Suprapubic skin (tissue), 4 donors: ENCODE data around the gene HYLS1. TPM values are rescaled to one million over a fixed set of nuclear protein-coding genes. Genes with fewer than 3 reads are reported as not detected.

Experiments used
- DNase-seq, 2 donors: peaks; one replicate each; pipeline ENCODE4 v3.0.0-alpha.2; 2019; ENCODE audit warnings: low spot score in 2 of 2
- H3K27ac ChIP-seq: fragments of 200-600 bp; sonication (generic); one replicate; pipeline ENCODE4 v1.5.1; 2019
- H3K27me3 ChIP-seq: fragments of 200-600 bp; sonication (generic); one replicate; pipeline ENCODE4 v1.5.1; 2019
- H3K36me3 ChIP-seq: fragments of 200-600 bp; sonication (generic); one replicate; pipeline ENCODE4 v1.5.1; 2019
- H3K4me1 ChIP-seq: fragments of 200-600 bp; sonication (generic); one replicate; pipeline ENCODE4 v1.5.1; 2019
- H3K4me3 ChIP-seq: fragments of 200-600 bp; sonication (generic); one replicate; pipeline ENCODE4 v1.5.1; 2019; ENCODE audit warnings: mild to moderate bottlenecking
- H3K9me3 ChIP-seq: fragments of 200-600 bp; sonication (generic); one replicate; pipeline ENCODE4 v1.5.1; 2019
- EP300 ChIP-seq: sonication (generic); formaldehyde crosslinking; IDR thresholded peaks from one replicate; pipeline ENCODE4 v1.6.1; 2017; ENCODE audit warnings: antibody characterized with exemption
- POLR2A ChIP-seq, 2 donors: fragments of 450-650 bp; IDR thresholded peaks; one replicate each; pipeline ENCODE4 v1.6.1; 2017; ENCODE audit warnings: antibody characterized with exemption in 2 of 2, mild to moderate bottlenecking in 2 of 2, moderate library complexity in 2 of 2
- POLR2AphosphoS5 ChIP-seq, 3 donors: sonication (generic); formaldehyde crosslinking; IDR thresholded peaks; one replicate each; pipeline ENCODE4 v1.6.1; 2017; ENCODE audit warnings: antibody characterized with exemption in 3 of 3
- WGBS: methylation state at CpG from one replicate; pipeline ENCODE4 v1.1.5; 2018; 5-methylcytosine and 5-hydroxymethylcytosine counted together
- total RNA-seq, 4 donors: library from RNA; depleted of rRNA; stranded (reverse); fragments of >200 nt; gene quantifications; one replicate each; pipeline ENCODE4 v1.1.0, GENCODE V29; 2016
- TF ChIP-seq, protein P1 (sequence below), 2 donors: fragments of 200-600 bp in 1 of 2; fragments of 450-650 bp in 1 of 2; sonication (generic) in 1 of 2; IDR thresholded peaks; one replicate each; pipeline ENCODE4 v1.5.1; 2016 to 2019; ENCODE audit warnings: antibody characterized with exemption in 2 of 2, mild to moderate bottlenecking in 1 of 2, moderate library complexity in 1 of 2

HYLS1 gene
- total RNA-seq, 4 donors from 2014 or later: 2.4 to 3.4 (median 3.1) TPM

DNA sequence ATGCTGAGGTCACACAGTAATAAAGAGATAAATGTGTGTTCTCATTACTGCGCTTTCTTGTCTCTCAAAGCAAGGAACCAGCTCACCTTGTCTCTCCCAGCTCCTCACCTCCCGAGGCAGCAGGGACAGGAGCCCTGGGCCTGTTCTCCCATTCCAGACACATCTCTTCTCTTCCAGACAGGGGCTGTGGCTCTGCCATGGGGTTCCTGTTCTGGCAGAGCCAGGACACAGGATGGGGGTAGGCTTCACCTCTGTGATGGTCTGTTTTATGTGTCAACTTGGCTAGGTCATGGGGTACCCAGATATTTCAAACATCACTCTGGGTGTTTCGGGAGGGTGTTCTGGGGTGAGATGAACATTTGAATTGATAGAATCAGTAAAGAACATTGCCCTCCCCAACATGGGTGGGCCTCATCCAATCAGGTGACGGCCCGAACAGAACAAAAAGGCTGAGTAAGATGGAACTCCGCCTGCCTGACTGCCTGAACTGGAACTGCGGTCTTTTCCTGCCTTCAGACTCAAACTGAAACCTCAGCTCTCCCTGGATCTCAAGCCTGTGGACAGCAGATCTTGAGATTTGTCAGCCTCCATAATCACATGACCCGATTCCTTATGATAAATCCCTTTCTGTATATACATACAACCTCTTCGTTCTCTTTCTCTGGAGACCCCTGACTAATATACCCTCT lies 56.3 kb downstream of the HYLS1 start:
- WGBS: 92% methylated on average over 9 of the region's 9 CpGs
- TF ChIP-seq, protein P1, sequence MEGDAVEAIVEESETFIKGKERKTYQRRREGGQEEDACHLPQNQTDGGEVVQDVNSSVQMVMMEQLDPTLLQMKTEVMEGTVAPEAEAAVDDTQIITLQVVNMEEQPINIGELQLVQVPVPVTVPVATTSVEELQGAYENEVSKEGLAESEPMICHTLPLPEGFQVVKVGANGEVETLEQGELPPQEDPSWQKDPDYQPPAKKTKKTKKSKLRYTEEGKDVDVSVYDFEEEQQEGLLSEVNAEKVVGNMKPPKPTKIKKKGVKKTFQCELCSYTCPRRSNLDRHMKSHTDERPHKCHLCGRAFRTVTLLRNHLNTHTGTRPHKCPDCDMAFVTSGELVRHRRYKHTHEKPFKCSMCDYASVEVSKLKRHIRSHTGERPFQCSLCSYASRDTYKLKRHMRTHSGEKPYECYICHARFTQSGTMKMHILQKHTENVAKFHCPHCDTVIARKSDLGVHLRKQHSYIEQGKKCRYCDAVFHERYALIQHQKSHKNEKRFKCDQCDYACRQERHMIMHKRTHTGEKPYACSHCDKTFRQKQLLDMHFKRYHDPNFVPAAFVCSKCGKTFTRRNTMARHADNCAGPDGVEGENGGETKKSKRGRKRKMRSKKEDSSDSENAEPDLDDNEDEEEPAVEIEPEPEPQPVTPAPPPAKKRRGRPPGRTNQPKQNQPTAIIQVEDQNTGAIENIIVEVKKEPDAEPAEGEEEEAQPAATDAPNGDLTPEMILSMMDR (IDR thresholded peaks at IDR 0.05): no peak
- TF ChIP-seq POLR2A (IDR thresholded peaks at IDR 0.05) (no peak), EP300 (no peak), POLR2AphosphoS5 (IDR thresholded peaks at IDR 0.05) (no peak)
- DNase-seq: peak in 1 of 2 donors; percentile 25

DNA sequence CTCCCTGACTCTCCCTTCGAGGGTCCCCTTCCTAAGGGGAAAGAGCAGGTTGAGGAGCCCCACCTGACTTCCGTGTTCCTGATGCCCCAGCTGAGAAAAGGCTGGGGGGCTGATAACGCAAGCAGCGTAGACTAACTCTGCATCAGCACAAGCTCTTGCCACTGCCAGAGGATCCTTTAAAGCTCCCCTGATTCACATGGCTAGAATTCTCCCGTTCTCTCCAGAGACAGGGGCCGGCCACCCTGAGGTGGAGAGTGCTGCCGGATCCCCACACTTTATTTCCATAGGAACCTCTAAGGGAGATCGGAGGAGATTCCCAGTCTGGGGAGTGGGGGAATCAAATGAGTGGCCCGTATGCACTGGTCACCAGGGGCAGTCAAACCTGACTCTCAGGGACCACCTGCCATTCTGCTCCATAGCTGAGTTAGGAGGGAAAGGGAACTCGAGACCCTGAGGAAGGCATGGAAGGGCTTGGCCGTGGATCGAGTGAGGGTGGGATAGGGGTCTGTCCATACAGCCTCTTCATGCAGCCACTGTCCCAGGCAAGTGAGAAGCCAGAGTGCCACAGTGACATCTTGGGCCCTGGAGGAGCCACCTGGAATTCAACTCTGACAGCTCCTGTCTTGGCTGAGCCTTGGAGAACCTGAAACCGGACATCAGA lies 57.0 kb downstream of the HYLS1 start:
- 95% methylated on average over 11 of the region's 13 CpGs for WGBS
- TF ChIP-seq POLR2A (IDR thresholded peaks at IDR 0.05) (no peak), POLR2AphosphoS5 (IDR thresholded peaks at IDR 0.05) (no peak), EP300 (no peak)
- TF ChIP-seq, protein P1 (IDR thresholded peaks at IDR 0.05): no peak
- DNase-seq: peak in 1 of 2 donors; percentile 44
- H3K27me3 ChIP-seq: no peaks in the 10 kb centered on the region
- no peaks in the 10 kb centered on the region for H3K9me3 ChIP-seq
- H3K4me3 ChIP-seq: no peak overlapping the region
- H3K4me1 ChIP-seq: no peaks in the 10 kb centered on the region
- H3K36me3 ChIP-seq: no peaks in the 10 kb centered on the region
- no peak overlapping the region for H3K27ac ChIP-seq

More for the DNA sequence above, 56.3 kb downstream of the HYLS1 start:
- Histone ChIP-seq H3K27me3 (no peaks in the 10 kb centered on the region), H3K4me1 (peaks cover 4% of the 10 kb centered on the region), H3K4me3 (no peak overlapping the region), H3K36me3 (no peaks in the 10 kb centered on the region), H3K27ac (no peak overlapping the region), H3K9me3 (no peaks in the 10 kb centered on the region)

DNA sequence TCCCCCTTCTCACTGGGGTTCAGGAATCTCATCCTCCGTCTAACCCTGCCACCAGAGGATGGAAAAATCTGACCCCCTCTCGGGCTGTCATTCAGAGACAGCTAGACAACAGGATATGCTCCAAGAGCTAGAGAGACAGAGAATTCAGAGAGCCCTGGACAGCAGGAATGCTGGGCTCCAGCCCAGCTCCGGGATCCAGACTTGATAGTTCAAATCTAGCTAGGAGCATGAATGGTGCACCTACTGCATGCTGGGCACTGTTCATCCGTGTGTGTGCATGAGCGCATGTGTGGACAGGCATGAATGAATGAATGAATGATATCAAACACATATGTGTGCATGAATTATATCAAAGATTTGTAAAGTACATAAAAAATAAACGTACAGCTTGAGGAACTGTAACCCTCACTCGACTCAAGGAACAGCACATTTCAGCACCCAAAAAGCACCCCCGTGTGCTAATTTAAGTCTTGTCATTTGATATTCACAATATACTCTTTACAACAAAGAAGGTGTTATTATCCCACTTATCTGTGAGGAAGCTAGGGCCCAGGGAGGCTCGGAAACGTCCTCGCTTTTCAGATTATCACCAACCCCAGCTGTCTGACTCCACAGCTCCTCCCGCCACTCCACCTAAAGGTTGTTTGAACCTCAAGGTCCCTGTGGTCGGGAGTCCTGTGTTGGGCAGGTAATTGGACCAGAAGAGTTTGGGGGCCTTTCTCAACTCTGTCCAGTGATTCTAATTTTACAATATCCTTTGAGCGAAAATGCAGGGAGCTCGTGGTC lies 57.7 kb downstream of the HYLS1 start:
- peak in 1 of 2 donors; percentile 28 for DNase-seq
- WGBS: 78% methylated on average over 15 of the region's 15 CpGs
- TF ChIP-seq EP300 (no peak), POLR2AphosphoS5 (IDR thresholded peaks at IDR 0.05) (no peak), POLR2A (IDR thresholded peaks at IDR 0.05) (no peak)
- TF ChIP-seq, protein P1 (IDR thresholded peaks at IDR 0.05): no peak
- H3K9me3 ChIP-seq: no peaks in the 10 kb centered on the region
- no peak overlapping the region for H3K27ac ChIP-seq
- no peak overlapping the region for H3K4me3 ChIP-seq
- no peaks in the 10 kb centered on the region for H3K4me1 ChIP-seq
- no peaks in the 10 kb centered on the region for H3K36me3 ChIP-seq
- no peaks in the 10 kb centered on the region for H3K27me3 ChIP-seq

DNA sequence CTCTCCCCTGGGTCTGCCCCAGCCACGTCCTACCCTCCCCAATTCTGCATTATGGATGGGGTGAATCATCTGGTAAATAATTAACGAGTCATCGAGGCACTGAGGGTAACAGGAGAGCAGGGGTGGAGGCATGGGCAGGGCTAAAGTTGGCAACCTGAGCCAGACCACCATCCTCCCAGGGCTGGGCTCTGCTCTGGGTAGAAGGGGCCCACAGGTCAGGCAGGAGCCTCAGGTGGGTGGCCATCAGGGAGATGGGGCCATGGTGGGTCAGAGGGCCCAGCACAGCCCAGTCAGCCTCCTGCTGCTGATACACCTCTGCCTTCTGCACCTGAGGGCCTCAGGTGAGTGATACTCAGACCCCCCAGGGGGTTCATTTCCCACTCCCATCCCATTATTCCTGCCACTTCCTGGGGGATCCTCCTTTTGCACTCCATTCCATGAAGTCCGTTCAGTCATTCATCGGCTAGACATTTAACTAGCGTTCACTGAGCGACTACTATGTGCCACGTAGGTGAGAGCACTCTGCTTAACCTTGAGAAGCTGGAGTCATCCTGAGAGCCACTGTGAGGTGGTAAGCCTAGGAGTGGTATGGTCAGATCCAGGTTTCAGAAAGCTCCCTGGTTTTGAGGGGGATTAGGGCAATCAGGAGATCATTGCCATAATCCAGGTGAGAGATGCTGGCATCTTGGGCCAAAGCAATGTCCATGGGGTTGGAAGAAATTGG lies 58.5 kb downstream of the HYLS1 start, which contains the start of gene VSIG10L2:
TSS of gene VSIG10L2 (plus strand) at position 248 of the 724 bp plus-strand sequence. CDS start at position 260, 12 bp downstream.
- no peak for TF ChIP-seq POLR2A (IDR thresholded peaks at IDR 0.05)
- Histone ChIP-seq H3K9me3 (no peaks in the 10 kb centered on the region), H3K36me3 (no peaks in the 10 kb centered on the region), H3K27me3 (no peaks in the 10 kb centered on the region), H3K4me1 (peaks cover 5% of the 10 kb centered on the region), H3K27ac (no peak within 1 kb of the TSS), H3K4me3 (no peak within 1 kb of the TSS)
- 76% methylated on average over 8 of the region's 8 CpGs for WGBS
- no peak for DNase-seq

DNA sequence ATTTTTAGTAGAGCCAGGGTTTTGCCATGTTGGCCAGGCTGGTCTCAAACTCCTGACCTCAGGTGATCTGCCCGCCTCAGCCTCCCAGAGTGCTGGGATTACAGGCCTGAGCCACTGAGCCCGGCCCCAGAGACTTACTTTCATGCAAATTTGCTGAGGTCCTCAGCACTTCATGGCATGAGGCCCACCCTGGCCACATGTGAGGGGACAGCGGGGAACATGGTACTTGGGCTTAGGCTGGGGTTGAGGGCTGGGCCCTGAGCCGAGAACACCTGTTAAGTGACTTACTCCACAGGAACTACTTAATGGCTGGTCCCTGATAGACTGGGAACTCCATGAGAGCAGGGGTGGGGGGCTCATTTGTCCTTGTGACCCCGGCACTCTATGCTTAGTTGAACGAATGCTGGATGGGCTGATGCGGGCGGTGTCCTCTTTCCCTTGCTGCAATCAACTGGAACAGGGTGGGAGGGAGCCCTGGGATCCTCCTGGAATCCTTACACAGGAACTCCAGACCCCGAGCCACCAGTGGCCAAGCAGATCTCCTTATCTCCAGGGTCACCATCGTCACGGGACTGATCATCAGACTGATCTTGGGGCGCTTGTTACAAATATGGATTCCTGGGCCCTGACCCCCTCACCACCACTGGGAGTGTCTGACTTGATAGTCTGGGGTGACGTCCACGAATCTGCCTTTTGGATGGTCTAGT lies 59.4 kb downstream of the HYLS1 start:
- DNase-seq: no peak
- peaks cover 14% of the 10 kb centered on the region for H3K4me1 ChIP-seq
- no peaks in the 10 kb centered on the region for H3K27me3 ChIP-seq
- H3K9me3 ChIP-seq: no peaks in the 10 kb centered on the region
- no peak overlapping the region for H3K4me3 ChIP-seq
- H3K36me3 ChIP-seq: no peaks in the 10 kb centered on the region
- no peak overlapping the region for H3K27ac ChIP-seq
- 89% methylated on average over 9 of the region's 14 CpGs for WGBS
- no peak for TF ChIP-seq POLR2A (IDR thresholded peaks at IDR 0.05)
- TF ChIP-seq, protein P1 (IDR thresholded peaks at IDR 0.05): no peak
- TF ChIP-seq EP300: no peak
- no peak for TF ChIP-seq POLR2AphosphoS5 (IDR thresholded peaks at IDR 0.05)
